HG02840 (cell line): ENCODE results near the gene C10orf67.

Source experiments
- ATAC-seq: cut with Tn5 transposase; IDR thresholded peaks from one replicate; pipeline ENCODE4 v1.9.1; 2021; ENCODE audit warnings: mild to moderate bottlenecking, moderate library complexity, moderate number of reproducible peaks; ENCODE audit not compliant: unreplicated experiment, low FRiP score

C10orf67 gene

GRCh38 chr10:23174977-23175512 is 169.6 kb downstream of the C10orf67 start:
- ATAC-seq, result no peak

- ATAC-seq, result no peak
Observed at GRCh38 chr10:23174074-23174976, 170.3 kb downstream of the C10orf67 start.

- ATAC-seq, result no peak
Observed at GRCh38 chr10:23173214-23174073, 171.2 kb downstream of the C10orf67 start.

- ATAC-seq, result no peak
Observed at GRCh38 chr10:23172429-23173213, 172.0 kb downstream of the C10orf67 start.

GRCh38 chr10:23171232-23171876 is 173.2 kb downstream of the C10orf67 start:
- ATAC-seq, result no peak

GRCh38 chr10:23158370-23158769 is 186.2 kb downstream of the C10orf67 start:
- no peak for ATAC-seq

GRCh38 chr10:23157691-23158369 is 186.8 kb downstream of the C10orf67 start:
- ATAC-seq, result no peak

- no peak for ATAC-seq
Observed at GRCh38 chr10:23157239-23157681, 187.3 kb downstream of the C10orf67 start.

- no peak for ATAC-seq
Observed at GRCh38 chr10:23156447-23157150, 188.0 kb downstream of the C10orf67 start.

GRCh38 chr10:23155169-23155568 is 189.4 kb downstream of the C10orf67 start:
- no peak for ATAC-seq
